Heart right ventricle (tissue), 16 donors: ENCODE measurements around the gene NPAS3. TPM values are rescaled to one million over a fixed set of nuclear protein-coding genes. Genes with fewer than 3 reads are reported as not detected.

Source experiments
- ATAC-seq, 8 donors: fragments of 200-7000 bp; cut with Tn5 transposase; one replicate each; pipeline ENCODE4 v1.9.1; 2020; ENCODE audit warnings: mild to moderate bottlenecking in 8 of 8, moderate library complexity in 8 of 8, moderate number of reproducible peaks in 1 of 8
- DNase-seq, 2 donors: peaks; one replicate each; pipeline ENCODE4 v3.0.0-alpha.2; 2020
- H3K27ac ChIP-seq, 10 donors: fragments of 200-600 bp; sonication (generic) in 2 of 10; one replicate each; pipeline versions ENCODE4 v1.5.0 to v1.8.0; 2020 to 2022; ENCODE audit warnings: mild to moderate bottlenecking in 3 of 10
- H3K27me3 ChIP-seq, 7 donors: fragments of 200-600 bp; one replicate each; pipeline ENCODE4 v1.8.0; 2021 to 2022; ENCODE audit warnings: mild to moderate bottlenecking in 2 of 7
- H3K36me3 ChIP-seq, 9 donors: fragments of 200-600 bp; sonication (generic) in 1 of 9; one replicate each; pipeline versions ENCODE4 v1.5.0 to v1.8.0; 2020 to 2022; ENCODE audit warnings: mild to moderate bottlenecking in 2 of 9
- H3K4me1 ChIP-seq, 9 donors: fragments of 200-600 bp; sonication (generic) in 1 of 9; one replicate each; pipeline versions ENCODE4 v1.5.0 to v1.8.0; 2020 to 2022; ENCODE audit warnings: mild to moderate bottlenecking in 4 of 9
- H3K4me3 ChIP-seq, 10 donors: fragments of 200-600 bp; sonication (generic) in 2 of 10; one replicate each; pipeline versions ENCODE4 v1.5.0 to v1.8.0; 2020 to 2022; ENCODE audit warnings: mild to moderate bottlenecking in 7 of 10, moderate library complexity in 2 of 10
- H3K9me3 ChIP-seq, 11 donors: fragments of 200-600 bp in 10 of 11; sonication (generic) in 2 of 11; one replicate each; pipeline versions ENCODE4 v1.5.0 to v1.8.0; 2013 to 2022; ENCODE audit warnings: mild to moderate bottlenecking in 2 of 11, control low read depth in 1 of 11, moderate library complexity in 1 of 11
- WGBS, 2 donors: extraction: QIAGEN DNeasy Blood & Tissue Kit; methylation state at CpG; one replicate each; pipeline ENCODE4 v1.1.7; 2013; ENCODE audit warnings: inconsistent platforms in 1 of 2; 5-methylcytosine and 5-hydroxymethylcytosine counted together
- intact Hi-C, 10 donors: fragments of 100-400 bp; cut with DNase I; formaldehyde crosslinking; loops; one replicate each; pipeline versions ENCODE4 v1.11.1 to v1.14.2; 2022
- polyA plus RNA-seq, 2 donors: library from polyadenylated mRNA; stranded (reverse); fragments of 200-250 nt; gene quantifications; one replicate each; pipeline ENCODE4 v1.2.3, GENCODE V29; 2013
- total RNA-seq, 10 donors: library from RNA; stranded (reverse); fragmentation: NEBNext Ultra II Directional in 3 of 10; extraction: Animal tissue kit (Norgen Biotek cat#: 25700) in 3 of 10; gene quantifications; one replicate each; pipeline versions ENCODE4 v1.2.1 to v1.2.4, GENCODE V29; 2021 to 2023
- TF ChIP-seq, protein P1 (sequence below), 9 donors: fragments of 200-600 bp; sonication (generic) in 2 of 9; IDR thresholded peaks; one replicate each; pipeline versions ENCODE4 v1.5.0 to v1.8.0; 2021 to 2022; ENCODE audit warnings: antibody characterized with exemption in 9 of 9, mild to moderate bottlenecking in 5 of 9, moderate library complexity in 1 of 9
- donor health status: Arrhythmogenic right ventricular cardiomyopathy.
- donor health status: ischemic (EF 13 %, LVEDD 7.1; RV severe dilation, severe dysfunction).
- donor health status: healthy with polysubstance abuse.
- donor health status: DM: no; HTN: yes; CAD: no.
- donor health status: DM: no; HTN: no; CAD: no.
- donor health status: ischemic (EF 25% LVEDD 6.9; RV normal size, moderate dysfunction).
- donor health status: ischemic (EF 25% LVEDD 5.7; RV mildly dilated, moderate dysfunction).
- donor health status: healthy.
- donor health status: DM: yes; HTN: yes; CAD: no.
- donor health status: Ischemic cardiomyopathy.
- donor health status: ischemic (EF 35%, LVEDD 5.7; RV mildly dilated, moderate dysfunction).
- donor health status: nonischemic (EF 11% LVEDD 7.7; RV severe dilation, severe dysfunction).
- donor health status: DM: yes; HTN: yes; CAD: no.
- donor health status: PGD.
- donor health status: ischemic (EF 29% LVEDD 5.4; RV normal size, mild dysfunction).
- donor health status: nonischemic (EF 23%, LVEDD 6.1; RV moderate dilation, normal function).

NPAS3 gene
- total and polyA plus RNA-seq, 12 donors: 0.12 to 2.8 (median 0.99) TPM

GRCh38 chr14:33206981-33207380 is 268.3 kb downstream of the NPAS3 start:
- Histone ChIP-seq H3K9me3 (no peaks in the 10 kb centered on the region), H3K4me3 (no peak overlapping the region), H3K27me3 (no peaks in the 10 kb centered on the region), H3K27ac (no peak overlapping the region), H3K36me3 (no peaks in the 10 kb centered on the region), H3K4me1 (no peaks in the 10 kb centered on the region)
- ATAC-seq (no peak), DNase-seq (no peak)
- TF ChIP-seq, protein P1, sequence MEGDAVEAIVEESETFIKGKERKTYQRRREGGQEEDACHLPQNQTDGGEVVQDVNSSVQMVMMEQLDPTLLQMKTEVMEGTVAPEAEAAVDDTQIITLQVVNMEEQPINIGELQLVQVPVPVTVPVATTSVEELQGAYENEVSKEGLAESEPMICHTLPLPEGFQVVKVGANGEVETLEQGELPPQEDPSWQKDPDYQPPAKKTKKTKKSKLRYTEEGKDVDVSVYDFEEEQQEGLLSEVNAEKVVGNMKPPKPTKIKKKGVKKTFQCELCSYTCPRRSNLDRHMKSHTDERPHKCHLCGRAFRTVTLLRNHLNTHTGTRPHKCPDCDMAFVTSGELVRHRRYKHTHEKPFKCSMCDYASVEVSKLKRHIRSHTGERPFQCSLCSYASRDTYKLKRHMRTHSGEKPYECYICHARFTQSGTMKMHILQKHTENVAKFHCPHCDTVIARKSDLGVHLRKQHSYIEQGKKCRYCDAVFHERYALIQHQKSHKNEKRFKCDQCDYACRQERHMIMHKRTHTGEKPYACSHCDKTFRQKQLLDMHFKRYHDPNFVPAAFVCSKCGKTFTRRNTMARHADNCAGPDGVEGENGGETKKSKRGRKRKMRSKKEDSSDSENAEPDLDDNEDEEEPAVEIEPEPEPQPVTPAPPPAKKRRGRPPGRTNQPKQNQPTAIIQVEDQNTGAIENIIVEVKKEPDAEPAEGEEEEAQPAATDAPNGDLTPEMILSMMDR (IDR thresholded peaks at IDR 0.05): no peak
- WGBS, 2 donors: 62 to 67% methylated on average over 5 of the region's 5 CpGs
- intact Hi-C loops: no loop called here

- Histone ChIP-seq H3K27ac (no peak overlapping the region), H3K27me3 (no peaks in the 10 kb centered on the region), H3K4me3 (no peak overlapping the region), H3K4me1 (no peaks in the 10 kb centered on the region), H3K36me3 (no peaks in the 10 kb centered on the region), H3K9me3 (no peaks in the 10 kb centered on the region)
- TF ChIP-seq, protein P1 (IDR thresholded peaks at IDR 0.05): no peak
- no peak for DNase-seq
- ATAC-seq: no peak
- intact Hi-C loops: no loop called here
- WGBS, 2 donors: 70 to 82% methylated on average over 1 of the region's 1 CpG
Measured at GRCh38 chr14:33207467-33208017, 268.9 kb downstream of the NPAS3 start.

DNA sequence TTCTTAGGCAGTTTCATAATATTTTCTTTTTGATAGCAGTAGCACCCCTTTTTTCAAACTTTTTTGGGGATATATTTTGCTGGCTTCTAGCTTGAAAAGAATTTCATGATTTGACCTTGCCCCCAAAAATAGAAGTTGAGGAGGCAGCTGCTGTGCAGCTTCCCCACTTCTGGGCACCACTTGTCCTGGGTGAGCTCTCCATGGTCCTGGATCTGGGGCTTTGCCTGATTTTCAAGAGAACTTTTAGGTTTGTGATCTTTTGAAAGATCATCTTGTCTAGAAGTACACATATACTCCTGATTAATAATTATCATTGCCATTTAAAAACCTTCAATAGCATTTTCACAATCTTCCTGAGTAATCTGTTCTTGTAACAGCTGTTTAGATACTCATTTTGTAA is 271.6 kb downstream of the NPAS3 start:
- intact Hi-C loops: no loop called here
- TF ChIP-seq, protein P1 (IDR thresholded peaks at IDR 0.05): no peak
- DNase-seq (no peak), ATAC-seq (no peak)
- Histone ChIP-seq H3K27ac (no peak overlapping the region), H3K27me3 (no peaks in the 10 kb centered on the region), H3K36me3 (no peaks in the 10 kb centered on the region), H3K4me1 (no peaks in the 10 kb centered on the region), H3K4me3 (no peak overlapping the region), H3K9me3 (no peaks in the 10 kb centered on the region)

GRCh38 chr14:33218026-33218425 is 279.3 kb downstream of the NPAS3 start:
- ATAC-seq (no peak), DNase-seq (no peak)
- Histone ChIP-seq H3K27ac (no peak overlapping the region), H3K9me3 (no peaks in the 10 kb centered on the region), H3K4me1 (no peaks in the 10 kb centered on the region), H3K36me3 (no peaks in the 10 kb centered on the region), H3K4me3 (no peak overlapping the region), H3K27me3 (no peaks in the 10 kb centered on the region)
- intact Hi-C loops: no loop called here
- TF ChIP-seq, protein P1 (IDR thresholded peaks at IDR 0.05): peak in 2 of 9 donors; percentile 19 to 28
- 54 to 55% methylated on average over 2 of the region's 2 CpGs for WGBS, 2 donors
